GM23338 (cell line): ENCODE results near the gene MAP1LC3B2. TPM values are rescaled to one million over a fixed set of nuclear protein-coding genes. Genes with fewer than 3 reads are reported as not detected.

Experiments used
- ATAC-seq: fragments of 200-7000 bp; cut with Tn5 transposase; 3 replicates; pipeline ENCODE4 v1.9.1; 2020
- DNase-seq: peaks from one replicate; pipeline ENCODE4 v3.0.0-alpha.2; 2015; ENCODE audit warnings: low spot score
- H2AFZ ChIP-seq: fragments of 200-600 bp; sonication (generic); 2 replicates; pipeline ENCODE4 v1.8.0; 2016; ENCODE audit warnings: antibody characterized with exemption, mild to moderate bottlenecking, moderate library complexity
- H3F3A ChIP-seq: fragments of 200-600 bp; sonication (generic); replicated peaks from 2 replicates; pipeline ENCODE4 v1.8.0; 2017; ENCODE audit warnings: antibody characterized with exemption, mixed run types, low read depth
- H3K27ac ChIP-seq: fragments of 200-600 bp; sonication (generic); 2 replicates; pipeline ENCODE4 v1.6.1; 2016; ENCODE audit warnings: low read depth
- H3K27me3 ChIP-seq: fragments of 200-600 bp; sonication (generic); 2 replicates; pipeline ENCODE4 v1.8.0; 2016; ENCODE audit warnings: mild to moderate bottlenecking, mixed run types, moderate library complexity; ENCODE audit not compliant: insufficient read depth
- H3K36me3 ChIP-seq: fragments of 200-600 bp; sonication (generic); 2 replicates; pipeline ENCODE4 v1.8.0; 2016; ENCODE audit warnings: mild to moderate bottlenecking; ENCODE audit not compliant: insufficient read depth
- H3K4me1 ChIP-seq: fragments of 200-600 bp; sonication (generic); 2 replicates; pipeline ENCODE4 v1.8.0; 2016; ENCODE audit warnings: mild to moderate bottlenecking, moderate library complexity; ENCODE audit not compliant: insufficient read depth
- H3K4me2 ChIP-seq: fragments of 200-600 bp; sonication (generic); 2 replicates; pipeline ENCODE4 v1.7.1; 2017; ENCODE audit warnings: mixed run types
- H3K4me3 ChIP-seq: fragments of 200-600 bp; sonication (generic); 2 replicates; pipeline ENCODE4 v1.6.1; 2016; ENCODE audit warnings: mixed run types
- H3K79me2 ChIP-seq: fragments of 200-600 bp; sonication (generic); replicated peaks from 2 replicates; pipeline ENCODE4 v1.8.0; 2017; ENCODE audit warnings: mild to moderate bottlenecking; ENCODE audit not compliant: insufficient read depth
- H3K9me2 ChIP-seq: fragments of 200-600 bp; sonication (generic); 2 replicates; pipeline ENCODE4 v1.8.0; 2017; ENCODE audit not compliant: insufficient read depth
- H4K20me1 ChIP-seq: fragments of 200-600 bp; sonication (generic); replicated peaks from 2 replicates; pipeline ENCODE4 v1.8.0; 2017; ENCODE audit warnings: mild to moderate bottlenecking; ENCODE audit not compliant: insufficient read depth
- H3K27ac Mint-ChIP-seq: 2 replicates; pipeline ENCODE4 v1.8.0; 2020; ENCODE audit warnings: inconsistent platforms, mild to moderate bottlenecking, moderate library complexity, mixed read lengths
- H3K27me3 Mint-ChIP-seq: 3 replicates; pipeline ENCODE4 v1.8.0; 2022; ENCODE audit warnings: low read depth, mild to moderate bottlenecking, moderate library complexity, mixed read lengths, inconsistent platforms; ENCODE audit not compliant: insufficient read depth, poor library complexity
- H3K36me3 Mint-ChIP-seq: 3 replicates; pipeline ENCODE4 v1.8.0; 2021; ENCODE audit warnings: low read depth, mild to moderate bottlenecking, inconsistent platforms, moderate library complexity, mixed read lengths
- H3K4me1 Mint-ChIP-seq: 3 replicates; pipeline ENCODE4 v1.8.0; 2020; ENCODE audit warnings: mild to moderate bottlenecking, inconsistent platforms, mixed read lengths
- H3K4me3 Mint-ChIP-seq: 3 replicates; pipeline ENCODE4 v1.8.0; 2021; ENCODE audit warnings: moderate library complexity, mild to moderate bottlenecking, inconsistent platforms, mixed read lengths
- H3K9me3 Mint-ChIP-seq: 3 replicates; pipeline ENCODE4 v1.8.0; 2020; ENCODE audit warnings: moderate library complexity, mild to moderate bottlenecking, inconsistent platforms, mixed read lengths
- CTCF ChIP-seq, 2 experiments: fragments of 200-600 bp in 1 of 2; sonication (generic) in 1 of 2; conservative IDR thresholded peaks; 2 replicates each; pipeline versions ENCODE4 v1.5.1 to v1.6.1; 2016 to 2017; ENCODE audit warnings: antibody characterized with exemption in 2 of 2, low read depth in 2 of 2, mild to moderate bottlenecking in 2 of 2, moderate library complexity in 1 of 2
- ETS1 ChIP-seq: IDR thresholded peaks from 2 replicates; pipeline ENCODE4 v1.6.1; 2016; ENCODE audit warnings: antibody characterized with exemption
- EZH2 ChIP-seq: fragments of 200-600 bp; sonication (generic); IDR thresholded peaks from one replicate; pipeline ENCODE4 v1.8.0; 2017; ENCODE audit warnings: antibody characterized with exemption, mild to moderate bottlenecking, low read depth; ENCODE audit not compliant: unreplicated experiment
- EZH2phosphoT487 ChIP-seq: fragments of 200-600 bp; sonication (generic); IDR thresholded peaks from one replicate; pipeline ENCODE4 v1.8.1; 2018; ENCODE audit warnings: antibody characterized with exemption; ENCODE audit not compliant: unreplicated experiment
- JUNB ChIP-seq: IDR thresholded peaks from one replicate; pipeline ENCODE4 v1.6.1; 2016; ENCODE audit warnings: antibody characterized with exemption; ENCODE audit not compliant: unreplicated experiment
- NANOG ChIP-seq: IDR thresholded peaks from 2 replicates; pipeline ENCODE4 v1.6.1; 2016; ENCODE audit warnings: antibody characterized with exemption, borderline replicate concordance
- POLR2AphosphoS5 ChIP-seq: IDR thresholded peaks from 2 replicates; pipeline ENCODE4 v1.6.1; 2016; ENCODE audit warnings: antibody characterized with exemption, low read depth
- REST ChIP-seq: IDR thresholded peaks from one replicate; pipeline ENCODE4 v1.6.1; 2018; ENCODE audit warnings: antibody characterized with exemption; ENCODE audit not compliant: unreplicated experiment
- STAT1 ChIP-seq: IDR thresholded peaks from one replicate; pipeline ENCODE4 v1.6.1; 2016; ENCODE audit warnings: antibody characterized with exemption; ENCODE audit not compliant: unreplicated experiment
- ZNF114 ChIP-seq: fragments of 250-450 bp; sonication (Bioruptor Pico); IDR thresholded peaks from 2 replicates; pipeline ENCODE4 v1.5.0; 2020; ENCODE audit warnings: mild to moderate bottlenecking, moderate library complexity
- ZNF331 ChIP-seq: fragments of 250-450 bp; sonication (Bioruptor Pico); IDR thresholded peaks from 2 replicates; pipeline ENCODE4 v1.5.0; 2020; ENCODE audit warnings: low read depth, mild to moderate bottlenecking, moderate library complexity
- polyA plus RNA-seq: library from polyadenylated mRNA; unstranded; fragments of >200 nt; fragmentation: Nextera tagmentation; extraction: Ambion mirVana; gene quantifications from 2 replicates; pipeline ENCODE4 v1.2.1, GENCODE V29; 2016
- total RNA-seq: library from RNA; depleted of rRNA; stranded (reverse); fragments of >200 nt; shearing (Covaris generic); gene quantifications from 2 replicates; pipeline ENCODE4 v1.2.3, GENCODE V29; 2014

MAP1LC3B2 gene
- total and polyA plus RNA-seq, 2 experiments from 2014 or later = 1.3 to 6.7 TPM

GRCh38 chr12:116524311-116524710, 34.9 kb upstream of the MAP1LC3B2 start:
- Histone ChIP-seq H3F3A (no peaks in the 10 kb centered on the region), H3K4me2 (peak overlapping the region; percentile 74), H3K27me3 (no peaks in the 10 kb centered on the region), H4K20me1 (no peaks in the 10 kb centered on the region), H2AFZ (peak overlapping the region; percentile 100; the same call in 1 of the 2 replicates), H3K36me3 (no peaks in the 10 kb centered on the region), H3K4me3 (no peak overlapping the region; the same call in 1 of the 2 replicates), H3K4me1 (peaks cover 18% of the 10 kb centered on the region), H3K27ac (no peak overlapping the region), H3K9me2 (no peaks in the 10 kb centered on the region), H3K79me2 (no peaks in the 10 kb centered on the region)
- Mint-ChIP-seq H3K27ac (no peak overlapping the region), H3K4me3 (no peak overlapping the region), H3K36me3 (no peaks in the 10 kb centered on the region; the same call in 2 of the 3 replicates), H3K9me3 (no peaks in the 10 kb centered on the region; the same call in 2 of the 3 replicates), H3K4me1 (peaks cover 45% of the 10 kb centered on the region), H3K27me3 (peaks cover 13% of the 10 kb centered on the region)
- TF ChIP-seq POLR2AphosphoS5 = no peak
- no peak for TF ChIP-seq NANOG
- no peak for TF ChIP-seq ZNF331 (CRISPR knock-in tag)
- no peak for TF ChIP-seq REST
- TF ChIP-seq CTCF (conservative IDR thresholded peaks at IDR 0.05; ENCODE audit: low read depth in 2 of 2) = no peak
- TF ChIP-seq JUNB = no peak
- TF ChIP-seq EZH2 = no peak
- no peak for TF ChIP-seq STAT1
- no peak for TF ChIP-seq EZH2phosphoT487
- no peak for TF ChIP-seq ZNF114 (CRISPR knock-in tag)
- TF ChIP-seq ETS1 = no peak
- DNase-seq (no peak), ATAC-seq (no peak)
